Stimulated activated CD4-positive, alpha-beta T cell treated with anti-CD3 and anti-CD28 coated beads, TNF-alpha, amount 100 ng/mL, for 48 hours (primary cell): ENCODE results near the gene KIR2DL3.

Experiments used
- DNase-seq, 3 donors: peaks; one replicate each; pipeline ENCODE4 v3.0.0-alpha.2; 2020; ENCODE audit warnings: low read depth in 3 of 3

KIR2DL3 gene

GRCh38 chr19:54791476-54791875 lies 53.2 kb downstream of the KIR2DL3 start:
- no peak for DNase-seq

- DNase-seq: no peak
Observed at GRCh38 chr19:54792814-54793213, 54.5 kb downstream of the KIR2DL3 start.

- DNase-seq: no peak
Observed at GRCh38 chr19:54795758-54796157, 57.4 kb downstream of the KIR2DL3 start.
